Trophoblast cell (in vitro differentiated cells and primary cell): ENCODE results near the gene DDR2.

Experiments used
- DNase-seq, 2 donors: peaks; one replicate each; pipeline ENCODE4 v3.0.0-alpha.2; 2016
- H2AFZ ChIP-seq: 2 replicates; pipeline ENCODE4 v1.6.1; 2013; ENCODE audit warnings: low read length, moderate library complexity, mild to moderate bottlenecking; ENCODE audit not compliant: insufficient read depth, poor library complexity
- H2AK5ac ChIP-seq: 2 replicates; pipeline ENCODE4 v1.6.1; 2013; ENCODE audit warnings: mild to moderate bottlenecking, low read length
- H2BK120ac ChIP-seq: 2 replicates; pipeline ENCODE4 v1.6.1; 2013; ENCODE audit warnings: low read length, mild to moderate bottlenecking, moderate library complexity; ENCODE audit not compliant: insufficient read depth, poor library complexity
- H2BK12ac ChIP-seq: 2 replicates; pipeline ENCODE4 v1.6.1; 2013; ENCODE audit warnings: mild to moderate bottlenecking, low read length, moderate library complexity
- H2BK5ac ChIP-seq: 2 replicates; pipeline ENCODE4 v1.6.1; 2013; ENCODE audit warnings: low read length, low read depth, moderate library complexity, mild to moderate bottlenecking; ENCODE audit not compliant: poor library complexity
- H3K14ac ChIP-seq: 2 replicates; pipeline ENCODE4 v1.6.1; 2013; ENCODE audit warnings: mild to moderate bottlenecking, low read length
- H3K18ac ChIP-seq: 2 replicates; pipeline ENCODE4 v1.6.1; 2013; ENCODE audit warnings: mild to moderate bottlenecking, low read length
- H3K23ac ChIP-seq: 2 replicates; pipeline ENCODE4 v1.6.1; 2013; ENCODE audit warnings: low read length
- H3K27ac ChIP-seq: 2 replicates; pipeline ENCODE4 v1.5.1; 2013; ENCODE audit warnings: low read depth, mild to moderate bottlenecking, inconsistent platforms, low read length, moderate library complexity
- H3K27me3 ChIP-seq: 2 replicates; pipeline ENCODE4 v1.6.1; 2013; ENCODE audit warnings: inconsistent platforms, mild to moderate bottlenecking, low read length, moderate library complexity; ENCODE audit not compliant: insufficient read depth
- H3K36me3 ChIP-seq, 2 experiments: 1 replicate in 1 of 2; 2 replicates in 1 of 2; pipeline ENCODE4 v1.6.1; 2013; ENCODE audit warnings: low read length in 2 of 2, mild to moderate bottlenecking in 2 of 2, moderate library complexity in 1 of 2; ENCODE audit not compliant: insufficient read depth in 2 of 2, control insufficient read depth in 1 of 2
- H3K4ac ChIP-seq: 2 replicates; pipeline ENCODE4 v1.6.1; 2013; ENCODE audit warnings: low read depth, mild to moderate bottlenecking, low read length, moderate library complexity
- H3K4me1 ChIP-seq, 2 experiments: 1 replicate in 1 of 2; 2 replicates in 1 of 2; pipeline ENCODE4 v1.6.1; 2013; ENCODE audit warnings: low read length in 2 of 2, mild to moderate bottlenecking in 2 of 2, moderate library complexity in 1 of 2; ENCODE audit not compliant: insufficient read depth in 2 of 2, control insufficient read depth in 1 of 2
- H3K4me2 ChIP-seq: 2 replicates; pipeline ENCODE4 v1.6.1; 2013; ENCODE audit warnings: inconsistent platforms, mild to moderate bottlenecking, low read length, moderate library complexity
- H3K4me3 ChIP-seq: 2 replicates; pipeline ENCODE4 v1.5.1; 2013; ENCODE audit warnings: mild to moderate bottlenecking, low read depth, low read length, inconsistent platforms
- H3K79me1 ChIP-seq: one replicate; pipeline ENCODE4 v1.6.1; 2013; ENCODE audit warnings: low read length
- H3K79me2 ChIP-seq: 2 replicates; pipeline ENCODE4 v1.6.1; 2013; ENCODE audit warnings: low read length, mild to moderate bottlenecking; ENCODE audit not compliant: control insufficient read depth, insufficient read depth, poor library complexity
- H3K9ac ChIP-seq: 2 replicates; pipeline ENCODE4 v1.6.1; 2013; ENCODE audit warnings: mild to moderate bottlenecking, low read length
- H3K9me3 ChIP-seq: 2 replicates; pipeline ENCODE4 v1.6.1; 2013; ENCODE audit warnings: low read depth, mild to moderate bottlenecking, control low read depth, inconsistent platforms, low read length; ENCODE audit not compliant: insufficient read depth
- H4K12ac ChIP-seq: 2 replicates; pipeline ENCODE4 v1.6.1; 2013; ENCODE audit warnings: low read depth, mild to moderate bottlenecking, low read length, moderate library complexity
- H4K8ac ChIP-seq: 2 replicates; pipeline ENCODE4 v1.6.1; 2013; ENCODE audit warnings: low read depth, mild to moderate bottlenecking, low read length, moderate library complexity
- H4K91ac ChIP-seq: one replicate; pipeline ENCODE4 v1.6.1; 2013; ENCODE audit warnings: low read depth, mild to moderate bottlenecking, low read length, moderate library complexity
- WGBS: extraction: QIAGEN DNeasy Blood & Tissue Kit; methylation state at CpG from one replicate; pipeline ENCODE4 v1.1.7; 2013; ENCODE audit warnings: missing lambda C conversion rate; ENCODE audit not compliant: insufficient read length, insufficient coverage; ENCODE audit errors: extremely low coverage; 5-methylcytosine and 5-hydroxymethylcytosine counted together

DDR2 gene

DNA sequence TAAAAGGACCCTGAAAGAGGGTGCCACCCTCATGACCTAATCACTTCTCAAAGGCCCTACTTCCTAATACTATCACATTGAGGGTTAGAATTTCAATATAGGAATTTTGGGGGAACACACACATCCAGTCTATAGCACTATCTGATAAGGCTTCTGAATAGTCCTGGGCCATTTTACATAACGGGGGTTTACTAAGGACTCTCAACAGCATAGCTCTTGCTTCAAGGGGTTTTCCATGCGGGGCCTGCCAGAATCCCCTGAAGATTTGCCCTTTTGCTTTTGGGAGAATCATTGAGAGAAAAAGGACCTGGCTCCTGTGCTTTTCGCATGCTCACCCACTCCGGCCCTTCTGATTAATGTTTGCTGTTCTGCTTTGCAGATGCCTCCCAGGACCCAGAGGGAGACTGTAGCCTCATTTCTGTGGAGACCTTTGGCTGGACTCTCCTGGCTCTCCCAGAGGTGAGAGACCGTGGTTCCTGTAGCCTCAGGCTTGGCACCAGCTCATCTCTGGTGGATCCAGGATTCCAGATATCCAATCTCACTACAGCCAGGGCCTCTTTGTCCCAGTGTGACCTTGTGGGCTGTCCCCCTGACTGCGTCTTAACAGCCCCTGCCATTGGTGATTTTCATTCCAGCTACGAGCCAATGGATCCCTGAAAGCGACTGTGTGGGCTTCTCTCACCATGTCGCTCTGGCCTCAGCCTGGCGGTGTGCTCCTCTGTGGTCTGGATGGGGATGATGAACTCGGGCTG, 72.6 kb downstream of the DDR2 start:
- no CpG with 5 or more reads among the region's 11 CpGs for WGBS
- Histone ChIP-seq H2BK5ac (no peak overlapping the region), H3K79me2 (no peaks in the 10 kb centered on the region), H3K9me3 (peaks cover 1% of the 10 kb centered on the region), H3K27me3 (no peaks in the 10 kb centered on the region), H3K79me1 (no peaks in the 10 kb centered on the region), H3K27ac (no peak overlapping the region), H2AK5ac (no peak overlapping the region), H3K4ac (no peak overlapping the region), H3K4me1 (peaks cover 6 to 9% of the 10 kb centered on the region in 2 experiments), H3K4me3 (no peak overlapping the region), H2BK12ac (no peak overlapping the region), H3K18ac (no peak overlapping the region), H3K14ac (no peak overlapping the region), H3K23ac (no peak overlapping the region), H2AFZ (no peak overlapping the region), H4K91ac (no peak overlapping the region), H2BK120ac (no peak overlapping the region), H4K12ac (no peak overlapping the region), H3K36me3 (no peaks in the 10 kb centered on the region), H4K8ac (no peak overlapping the region), H3K9ac (no peak overlapping the region), H3K4me2 (no peak overlapping the region)
- no peak for DNase-seq

DNA sequence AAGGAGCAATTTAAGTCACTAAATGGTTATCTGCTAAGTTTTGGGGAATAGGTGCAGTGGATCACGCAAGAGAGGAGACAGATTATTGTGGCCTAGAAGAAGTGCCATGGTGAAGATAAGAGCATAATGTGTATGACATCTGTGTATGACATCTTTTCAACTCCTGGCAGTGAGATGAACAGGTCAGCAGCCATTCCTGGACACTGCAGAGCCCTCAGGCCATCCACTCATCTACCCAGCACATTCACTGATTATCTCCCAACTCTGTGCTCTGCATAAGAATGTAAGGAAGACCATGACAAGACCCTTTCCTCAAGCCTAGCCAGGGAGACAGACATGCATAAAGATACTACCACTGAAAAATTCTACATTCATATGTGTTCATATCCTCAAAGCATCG, 73.7 kb downstream of the DDR2 start:
- no CpG with 5 or more reads among the region's 2 CpGs for WGBS
- H3K18ac ChIP-seq, result no peak overlapping the region

DNA sequence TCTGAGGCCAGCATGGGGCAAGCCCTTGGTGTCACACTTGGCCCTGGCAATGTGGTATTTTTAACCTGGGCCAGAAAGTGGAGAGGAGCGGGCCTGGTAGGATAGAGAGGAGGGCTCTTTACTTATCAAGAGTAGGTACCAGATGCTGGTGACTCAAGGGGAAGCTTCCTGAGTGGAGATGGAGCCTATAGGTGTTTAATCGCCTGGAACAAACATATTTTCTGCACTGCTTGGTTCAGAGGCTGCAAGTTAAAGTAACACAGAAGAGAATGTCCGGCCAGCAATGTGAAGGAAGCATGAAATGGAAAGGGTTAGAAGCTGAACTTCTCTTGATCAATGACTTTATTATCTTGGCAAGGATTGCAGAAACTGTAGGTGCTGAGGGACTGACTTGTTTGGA, 74.3 kb downstream of the DDR2 start:
- no peak overlapping the region for H3K14ac ChIP-seq
- H3K9ac ChIP-seq, result no peak overlapping the region
- no peak overlapping the region for H4K12ac ChIP-seq
- DNase-seq, result no peak
- no peaks in the 10 kb centered on the region for H3K79me1 ChIP-seq
- no peaks in the 10 kb centered on the region for H3K27me3 ChIP-seq
- H2BK120ac ChIP-seq, result no peak overlapping the region
- WGBS, result no CpG with 5 or more reads among the region's 3 CpGs
- H4K8ac ChIP-seq, result no peak overlapping the region
- peaks cover 6 to 9% of the 10 kb centered on the region in 2 experiments for H3K4me1 ChIP-seq
- H2BK12ac ChIP-seq, result no peak overlapping the region
- no peak overlapping the region for H2AK5ac ChIP-seq
- no peak overlapping the region for H3K4me3 ChIP-seq
- H3K23ac ChIP-seq, result no peak overlapping the region
- H3K36me3 ChIP-seq, result no peaks in the 10 kb centered on the region
- no peak overlapping the region for H3K4ac ChIP-seq
- H2BK5ac ChIP-seq, result no peak overlapping the region
- no peak overlapping the region for H2AFZ ChIP-seq
- H3K18ac ChIP-seq, result no peak overlapping the region
- no peak overlapping the region for H3K27ac ChIP-seq
- H3K4me2 ChIP-seq, result no peak overlapping the region
- H3K9me3 ChIP-seq, result peaks cover 1% of the 10 kb centered on the region
- H3K79me2 ChIP-seq, result no peaks in the 10 kb centered on the region
- H4K91ac ChIP-seq, result no peak overlapping the region

More for the DNA sequence above, 73.7 kb downstream of the DDR2 start:
- Histone ChIP-seq H3K79me1 (no peaks in the 10 kb centered on the region), H2BK120ac (no peak overlapping the region), H3K27ac (no peak overlapping the region), H3K23ac (no peak overlapping the region), H3K4me2 (no peak overlapping the region), H3K79me2 (no peaks in the 10 kb centered on the region), H3K9ac (no peak overlapping the region), H3K14ac (no peak overlapping the region), H2AFZ (no peak overlapping the region), H3K36me3 (no peaks in the 10 kb centered on the region), H4K8ac (no peak overlapping the region), H3K27me3 (no peaks in the 10 kb centered on the region), H2AK5ac (no peak overlapping the region), H2BK5ac (no peak overlapping the region), H3K4ac (no peak overlapping the region), H4K91ac (no peak overlapping the region), H3K4me3 (no peak overlapping the region), H3K4me1 (peaks cover 6 to 9% of the 10 kb centered on the region in 2 experiments), H4K12ac (no peak overlapping the region), H2BK12ac (no peak overlapping the region), H3K9me3 (peaks cover 1% of the 10 kb centered on the region)
- DNase-seq, result peak; percentile 82 to 87

DNA sequence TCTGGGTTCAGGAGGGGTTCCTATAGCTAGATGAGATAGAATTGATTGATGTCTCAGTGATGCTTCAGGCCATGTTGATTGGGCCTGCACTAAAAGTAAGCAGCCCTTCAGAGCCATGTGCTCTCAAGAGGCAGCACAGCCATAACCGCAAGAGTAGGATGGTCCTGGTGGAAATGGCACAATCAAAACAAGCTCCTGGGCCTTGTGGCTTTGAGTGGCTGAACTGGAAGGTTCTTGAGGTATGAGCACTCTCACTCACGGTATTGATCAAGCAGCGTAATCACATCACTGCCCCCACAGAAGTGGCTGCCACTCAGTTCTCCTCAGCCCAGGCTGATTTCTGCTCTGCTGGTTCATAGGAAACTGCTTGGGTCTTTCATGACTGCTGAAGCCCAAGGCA, 76.0 kb downstream of the DDR2 start:
- no peak overlapping the region for H2AFZ ChIP-seq
- H3K14ac ChIP-seq, result no peak overlapping the region
- H4K8ac ChIP-seq, result no peak overlapping the region
- H3K79me1 ChIP-seq, result no peaks in the 10 kb centered on the region
- no peaks in the 10 kb centered on the region for H3K79me2 ChIP-seq
- H3K9ac ChIP-seq, result no peak overlapping the region
- H3K27me3 ChIP-seq, result no peaks in the 10 kb centered on the region
- no peak overlapping the region for H4K12ac ChIP-seq
- DNase-seq, result no peak
- no peak overlapping the region for H3K18ac ChIP-seq
- no peak overlapping the region for H3K23ac ChIP-seq
- H3K4me2 ChIP-seq, result no peak overlapping the region
- no peak overlapping the region for H3K4ac ChIP-seq
- H3K9me3 ChIP-seq, result peaks cover 1% of the 10 kb centered on the region
- no peaks in the 10 kb centered on the region for H3K36me3 ChIP-seq
- no peak overlapping the region for H2BK12ac ChIP-seq
- no peak overlapping the region for H2BK120ac ChIP-seq
- peaks cover 6 to 9% of the 10 kb centered on the region in 2 experiments for H3K4me1 ChIP-seq
- H2BK5ac ChIP-seq, result no peak overlapping the region
- H2AK5ac ChIP-seq, result no peak overlapping the region
- WGBS, result no CpG with 5 or more reads among the region's 3 CpGs
- no peak overlapping the region for H3K4me3 ChIP-seq
- H4K91ac ChIP-seq, result no peak overlapping the region
- H3K27ac ChIP-seq, result no peak overlapping the region
